Measurements from ENCODE around the gene MNS1.

DNA sequence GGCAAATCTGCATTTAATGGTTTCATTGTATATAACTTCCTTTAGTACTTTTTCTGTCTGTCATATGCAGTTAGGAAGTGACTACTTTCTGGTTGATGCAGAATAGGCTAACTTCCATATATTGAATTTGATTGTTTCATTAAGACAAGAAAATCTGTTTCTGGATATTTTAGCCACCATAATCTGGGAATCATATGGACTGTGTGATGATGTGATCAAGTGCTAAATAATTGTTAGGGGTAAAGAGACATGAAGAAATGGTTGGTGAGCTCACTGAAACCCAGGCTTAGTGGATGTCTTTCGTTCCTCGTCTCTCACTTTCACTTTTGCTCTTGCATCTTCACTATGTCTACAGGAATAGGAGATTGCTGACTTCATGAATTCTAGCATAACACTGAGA lies 3.5 kb upstream of the MNS1 start:
- TF ChIP-seq, protein P1, sequence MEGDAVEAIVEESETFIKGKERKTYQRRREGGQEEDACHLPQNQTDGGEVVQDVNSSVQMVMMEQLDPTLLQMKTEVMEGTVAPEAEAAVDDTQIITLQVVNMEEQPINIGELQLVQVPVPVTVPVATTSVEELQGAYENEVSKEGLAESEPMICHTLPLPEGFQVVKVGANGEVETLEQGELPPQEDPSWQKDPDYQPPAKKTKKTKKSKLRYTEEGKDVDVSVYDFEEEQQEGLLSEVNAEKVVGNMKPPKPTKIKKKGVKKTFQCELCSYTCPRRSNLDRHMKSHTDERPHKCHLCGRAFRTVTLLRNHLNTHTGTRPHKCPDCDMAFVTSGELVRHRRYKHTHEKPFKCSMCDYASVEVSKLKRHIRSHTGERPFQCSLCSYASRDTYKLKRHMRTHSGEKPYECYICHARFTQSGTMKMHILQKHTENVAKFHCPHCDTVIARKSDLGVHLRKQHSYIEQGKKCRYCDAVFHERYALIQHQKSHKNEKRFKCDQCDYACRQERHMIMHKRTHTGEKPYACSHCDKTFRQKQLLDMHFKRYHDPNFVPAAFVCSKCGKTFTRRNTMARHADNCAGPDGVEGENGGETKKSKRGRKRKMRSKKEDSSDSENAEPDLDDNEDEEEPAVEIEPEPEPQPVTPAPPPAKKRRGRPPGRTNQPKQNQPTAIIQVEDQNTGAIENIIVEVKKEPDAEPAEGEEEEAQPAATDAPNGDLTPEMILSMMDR (IDR thresholded peaks at IDR 0.05; ENCODE audit: insufficient read depth, low read depth, low read length), result no peak
- no peak for TF ChIP-seq EZH2 (IDR thresholded peaks at IDR 0.05; ENCODE audit: insufficient read depth, low read length)
